Thyroid gland (tissue), 4 donors: ENCODE results near the gene ZRANB3.

ENCODE experiments used
- POLR2A ChIP-seq, 2 donors: fragments of 450-650 bp; IDR thresholded peaks; one replicate each; pipeline ENCODE4 v1.6.1; 2017; ENCODE audit warnings: antibody characterized with exemption in 2 of 2, mild to moderate bottlenecking in 2 of 2, moderate library complexity in 1 of 2
- TF ChIP-seq, protein P1 (sequence below), 6 experiments: fragments of 200-600 bp in 3 of 6; fragments of 450-650 bp in 3 of 6; sonication (generic) in 3 of 6; IDR thresholded peaks; one replicate each; pipeline ENCODE4 v1.5.1; 2016 to 2019; ENCODE audit warnings: antibody characterized with exemption in 6 of 6, mild to moderate bottlenecking in 2 of 6, inconsistent platforms in 1 of 6, moderate library complexity in 1 of 6

DNA sequence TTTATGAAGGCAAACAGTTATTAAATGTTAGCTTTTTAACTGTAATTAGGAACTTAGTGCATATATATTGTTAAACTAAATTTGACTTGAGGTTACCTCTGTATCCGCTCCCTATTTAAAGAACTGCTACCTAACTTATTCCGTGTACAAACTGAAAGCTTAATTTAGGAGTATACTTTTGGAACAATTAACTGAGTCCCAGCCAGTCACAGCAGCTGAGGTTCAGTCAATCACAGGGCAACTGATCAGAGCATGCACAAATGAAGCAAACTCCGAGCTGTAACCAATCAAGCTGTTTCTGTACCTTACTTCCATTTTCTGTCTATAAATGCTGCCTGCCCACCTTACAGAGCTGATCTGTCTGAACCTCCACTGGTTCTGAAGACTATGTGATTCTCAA lies 417.7 kb downstream of the ZRANB3 start:
- TF ChIP-seq, protein P1, sequence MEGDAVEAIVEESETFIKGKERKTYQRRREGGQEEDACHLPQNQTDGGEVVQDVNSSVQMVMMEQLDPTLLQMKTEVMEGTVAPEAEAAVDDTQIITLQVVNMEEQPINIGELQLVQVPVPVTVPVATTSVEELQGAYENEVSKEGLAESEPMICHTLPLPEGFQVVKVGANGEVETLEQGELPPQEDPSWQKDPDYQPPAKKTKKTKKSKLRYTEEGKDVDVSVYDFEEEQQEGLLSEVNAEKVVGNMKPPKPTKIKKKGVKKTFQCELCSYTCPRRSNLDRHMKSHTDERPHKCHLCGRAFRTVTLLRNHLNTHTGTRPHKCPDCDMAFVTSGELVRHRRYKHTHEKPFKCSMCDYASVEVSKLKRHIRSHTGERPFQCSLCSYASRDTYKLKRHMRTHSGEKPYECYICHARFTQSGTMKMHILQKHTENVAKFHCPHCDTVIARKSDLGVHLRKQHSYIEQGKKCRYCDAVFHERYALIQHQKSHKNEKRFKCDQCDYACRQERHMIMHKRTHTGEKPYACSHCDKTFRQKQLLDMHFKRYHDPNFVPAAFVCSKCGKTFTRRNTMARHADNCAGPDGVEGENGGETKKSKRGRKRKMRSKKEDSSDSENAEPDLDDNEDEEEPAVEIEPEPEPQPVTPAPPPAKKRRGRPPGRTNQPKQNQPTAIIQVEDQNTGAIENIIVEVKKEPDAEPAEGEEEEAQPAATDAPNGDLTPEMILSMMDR (IDR thresholded peaks at IDR 0.05): no peak
- TF ChIP-seq POLR2A (IDR thresholded peaks at IDR 0.05): no peak
